Common myeloid progenitor, CD34-positive (primary cell): ENCODE results near the gene FUBP1.

Experiments
- CTCF ChIA-PET: fragments of 350-600 bp; sonication (Branson Sonifier 250); formaldehyde crosslinking; loops from one replicate; lab custom pipeline; 2021; ENCODE audit warnings: antibody characterized with exemption; lab: Charles Lee
- POLR2A ChIA-PET: fragments of 350-600 bp; sonication (Branson Sonifier 250); formaldehyde crosslinking; loops from one replicate; lab custom pipeline; 2021; ENCODE audit warnings: antibody characterized with exemption; lab: Charles Lee
- DNase-seq, 3 donors: peaks; one replicate each; pipeline versions ENCODE4 v3.0.0 to v3.0.0-alpha.2; 2013
- H3K27ac ChIP-seq, 2 experiments: 1 replicate in 1 of 2; 2 replicates in 1 of 2; pipeline ENCODE4 v1.7.0; 2013; ENCODE audit warnings: inconsistent platforms in 2 of 2, low read length in 2 of 2, mild to moderate bottlenecking in 2 of 2, low read depth in 1 of 2, moderate library complexity in 1 of 2; ENCODE audit not compliant: severe bottlenecking in 2 of 2, insufficient read depth in 1 of 2, poor library complexity in 1 of 2
- H3K27me3 ChIP-seq, 5 experiments: replicated peaks in 2 of 5; 1 replicate in 3 of 5; 2 replicates in 2 of 5; pipeline versions ENCODE4 v1.6.1 to v1.7.0; 2013; ENCODE audit warnings: low read length in 4 of 5, mild to moderate bottlenecking in 2 of 5, moderate library complexity in 2 of 5, inconsistent platforms in 1 of 5; ENCODE audit not compliant: insufficient read depth in 5 of 5, control insufficient read depth in 4 of 5
- H3K36me3 ChIP-seq, 4 experiments: 1 replicate in 2 of 4; 2 replicates in 2 of 4; pipeline versions ENCODE4 v1.6.1 to v1.7.0; 2013; ENCODE audit warnings: low read length in 3 of 4, control low read depth in 1 of 4, mild to moderate bottlenecking in 1 of 4; ENCODE audit not compliant: control insufficient read depth in 4 of 4, insufficient read depth in 4 of 4
- H3K4me1 ChIP-seq, 4 experiments: 1 replicate in 3 of 4; 2 replicates in 1 of 4; pipeline versions ENCODE4 v1.6.1 to v1.7.1; 2013; ENCODE audit warnings: low read length in 3 of 4, mild to moderate bottlenecking in 3 of 4, control low read depth in 1 of 4, inconsistent platforms in 1 of 4, moderate library complexity in 1 of 4; ENCODE audit not compliant: control insufficient read depth in 4 of 4, insufficient read depth in 4 of 4; ENCODE audit errors: control extremely low read depth in 1 of 4
- H3K4me3 ChIP-seq, 7 experiments: 1 replicate in 4 of 7; 2 replicates in 3 of 7; pipeline versions ENCODE4 v1.5.1 to v1.7.0; 2013; ENCODE audit warnings: mild to moderate bottlenecking in 7 of 7, low read length in 6 of 7, moderate library complexity in 6 of 7, inconsistent platforms in 2 of 7, low read depth in 2 of 7, control low read depth in 1 of 7; ENCODE audit not compliant: insufficient read depth in 4 of 7, control insufficient read depth in 1 of 7; ENCODE audit errors: extremely low read depth in 1 of 7
- H3K9me3 ChIP-seq, 5 experiments: 1 replicate in 4 of 5; 2 replicates in 1 of 5; pipeline versions ENCODE4 v1.6.1 to v1.7.1; 2013; ENCODE audit warnings: low read length in 4 of 5, mild to moderate bottlenecking in 2 of 5, inconsistent platforms in 1 of 5, low read depth in 1 of 5, moderate library complexity in 1 of 5; ENCODE audit not compliant: control insufficient read depth in 4 of 5, insufficient read depth in 2 of 5; ENCODE audit errors: control extremely low read depth in 1 of 5
- WGBS: methylation state at CpG from one replicate; pipeline ENCODE4 v1.1.5; 2013; ENCODE audit not compliant: insufficient coverage; 5-methylcytosine and 5-hydroxymethylcytosine counted together

FUBP1 gene

DNA sequence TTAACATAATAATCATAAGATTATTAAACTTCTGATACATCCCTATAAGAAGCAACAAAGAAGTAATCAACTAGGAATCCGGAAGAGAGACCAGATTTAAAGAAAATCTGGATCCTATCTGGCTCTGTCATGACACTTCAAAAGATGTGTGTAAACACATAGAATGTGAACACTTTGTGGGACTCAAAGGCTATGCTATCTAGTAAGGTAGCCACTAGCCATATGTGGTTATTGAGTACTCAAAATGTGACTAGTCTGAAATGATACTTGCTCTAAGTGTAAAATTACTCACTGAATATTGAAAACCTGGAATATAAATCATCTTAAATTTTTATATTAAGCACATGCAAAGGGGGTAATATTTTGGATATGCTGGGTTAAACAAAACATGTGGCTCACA is 8.7 kb downstream of the FUBP1 start:
- H3K27ac ChIP-seq, result no peak overlapping the region
- no CpG with 5 or more reads among the region's 1 CpG for WGBS
- ChIA-PET CTCF (interaction anchor here (1.2 kb wide), 1 partner anchor 13 kb away, joined by 4 read pairs; no protein-coding TSS in a partner anchor), POLR2A (interaction anchor here (0.6 kb wide), 2 partner anchors 38 to 214 kb away, joined by 4 read pairs; no protein-coding TSS in a partner anchor)
- no peaks in the 10 kb centered on the region for H3K27me3 ChIP-seq
- peaks cover 0 to 4% (median 2%) of the 10 kb centered on the region in 4 experiments for H3K4me1 ChIP-seq
- H3K4me3 ChIP-seq, result no peak overlapping the region
- H3K9me3 ChIP-seq, result no peaks in the 10 kb centered on the region
- peaks cover 22 to 62% (median 45%) of the 10 kb centered on the region in 4 experiments for H3K36me3 ChIP-seq
- DNase-seq, result no peak

DNA sequence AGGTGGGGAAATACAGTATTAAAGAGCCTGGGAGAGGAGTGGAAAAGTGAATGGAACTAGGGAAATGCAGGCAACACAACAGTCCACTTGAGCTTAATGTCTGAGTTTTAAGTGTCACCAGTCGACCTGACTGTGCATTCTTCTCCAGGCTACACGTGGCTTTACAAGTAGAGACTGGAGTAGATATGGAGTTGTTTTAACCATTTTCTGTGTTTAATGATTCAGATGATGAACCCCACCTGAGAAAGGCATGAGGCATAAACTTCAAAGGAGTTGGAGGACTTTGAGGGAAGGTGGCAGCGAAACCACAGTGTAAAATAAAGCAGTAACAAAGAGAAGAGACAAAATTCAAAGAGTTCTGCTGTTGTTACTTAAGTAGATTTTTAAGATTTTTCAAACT is 12.6 kb downstream of the FUBP1 start:
- DNase-seq, result no peak
- ChIA-PET POLR2A (no interaction called here), CTCF (interaction anchor here (1.0 to 2.2 kb wide), 5 partner anchors 9 to 148 kb away, joined by 4 to 13 read pairs (median 5); no protein-coding TSS in a partner anchor)
- Histone ChIP-seq H3K4me3 (no peak overlapping the region), H3K4me1 (no peaks in the 10 kb centered on the region), H3K27ac (no peak overlapping the region), H3K27me3 (no peaks in the 10 kb centered on the region), H3K36me3 (peaks cover 47 to 89% (median 69%) of the 10 kb centered on the region in 4 experiments), H3K9me3 (no peaks in the 10 kb centered on the region)
- WGBS, result 84% methylated on average over 3 of the region's 3 CpGs

DNA sequence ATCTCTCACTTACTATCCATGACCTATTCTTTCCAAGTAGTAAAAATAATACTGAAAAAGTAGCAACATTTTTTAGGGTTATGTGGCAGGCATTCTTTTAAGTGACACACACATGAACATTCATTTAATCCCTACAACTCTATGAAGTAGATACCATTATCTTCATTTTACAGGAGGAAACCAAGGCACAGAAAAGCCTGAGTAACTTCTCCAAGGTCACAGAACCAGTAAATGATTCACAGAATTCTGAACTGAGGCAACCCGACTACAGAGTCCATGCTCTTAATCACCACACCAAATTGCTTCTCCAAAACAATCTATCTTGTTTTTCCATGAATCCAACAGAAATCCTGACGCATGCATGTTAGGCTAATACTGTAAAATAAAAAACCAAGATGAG is 17.5 kb downstream of the FUBP1 start:
- H3K27ac ChIP-seq, result no peak overlapping the region
- 100% methylated on average over 2 of the region's 2 CpGs for whole genome bisulfite sequencing
- ChIA-PET CTCF (no interaction called here), POLR2A (no interaction called here)
- no peaks in the 10 kb centered on the region for H3K9me3 ChIP-seq
- H3K27me3 ChIP-seq, result no peaks in the 10 kb centered on the region
- H3K36me3 ChIP-seq, result peaks cover 49 to 98% (median 81%) of the 10 kb centered on the region in 4 experiments
- no peaks in the 10 kb centered on the region for H3K4me1 ChIP-seq
- no peak for DNase-seq
- H3K4me3 ChIP-seq, result no peak overlapping the region

DNA sequence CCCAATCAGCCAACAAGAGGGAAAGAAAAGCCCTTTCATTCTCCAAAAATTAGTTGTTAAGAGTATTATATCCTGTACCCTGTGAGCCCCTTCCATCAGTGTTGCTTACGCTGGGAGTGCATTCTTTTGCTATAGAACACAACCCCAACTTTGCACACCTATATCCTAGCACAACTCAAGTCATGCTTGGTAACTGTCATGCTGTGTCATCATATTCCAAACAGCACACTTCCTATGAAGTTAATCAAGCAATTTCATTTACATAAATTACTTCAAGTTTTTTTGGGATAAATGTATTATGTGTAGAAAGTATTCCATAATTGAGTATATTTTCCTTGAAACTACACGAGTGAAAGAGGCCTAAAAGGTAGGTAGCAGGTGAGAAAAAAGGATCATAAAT is 20.0 kb downstream of the FUBP1 start:
- Histone ChIP-seq H3K4me3 (no peak overlapping the region), H3K9me3 (no peaks in the 10 kb centered on the region), H3K4me1 (no peaks in the 10 kb centered on the region), H3K27ac (no peak overlapping the region), H3K27me3 (no peaks in the 10 kb centered on the region), H3K36me3 (peaks cover 49 to 100% (median 79%) of the 10 kb centered on the region in 4 experiments)
- ChIA-PET POLR2A (no interaction called here), CTCF (no interaction called here)
- WGBS, result 100% methylated on average over 1 of the region's 2 CpGs
- DNase-seq, result no peak

DNA sequence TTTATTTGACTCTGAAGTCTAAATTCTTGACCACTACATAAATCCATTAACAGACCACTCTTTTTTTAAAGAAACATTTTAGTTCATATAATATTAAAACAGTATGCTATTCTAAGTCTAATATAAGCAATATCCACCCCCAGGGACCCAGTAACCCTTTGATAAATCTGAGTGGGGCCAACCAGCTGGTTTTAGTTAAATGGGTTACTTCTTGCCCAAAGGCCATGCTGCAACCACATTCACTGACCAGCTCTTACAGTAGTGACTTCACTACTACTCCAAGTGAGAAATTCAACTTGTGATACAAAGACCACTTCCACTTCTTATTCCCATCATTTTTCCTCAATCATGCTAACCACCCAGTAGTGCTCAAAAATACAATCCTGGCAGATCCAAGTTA is 20.5 kb downstream of the FUBP1 start:
- H3K27me3 ChIP-seq, result no peaks in the 10 kb centered on the region
- no peak overlapping the region for H3K27ac ChIP-seq
- ChIA-PET POLR2A (no interaction called here), CTCF (no interaction called here)
- no peak overlapping the region for H3K4me3 ChIP-seq
- no peak for DNase-seq
- H3K36me3 ChIP-seq, result peaks cover 49 to 98% (median 78%) of the 10 kb centered on the region in 4 experiments
- H3K4me1 ChIP-seq, result no peaks in the 10 kb centered on the region
- H3K9me3 ChIP-seq, result no peaks in the 10 kb centered on the region

DNA sequence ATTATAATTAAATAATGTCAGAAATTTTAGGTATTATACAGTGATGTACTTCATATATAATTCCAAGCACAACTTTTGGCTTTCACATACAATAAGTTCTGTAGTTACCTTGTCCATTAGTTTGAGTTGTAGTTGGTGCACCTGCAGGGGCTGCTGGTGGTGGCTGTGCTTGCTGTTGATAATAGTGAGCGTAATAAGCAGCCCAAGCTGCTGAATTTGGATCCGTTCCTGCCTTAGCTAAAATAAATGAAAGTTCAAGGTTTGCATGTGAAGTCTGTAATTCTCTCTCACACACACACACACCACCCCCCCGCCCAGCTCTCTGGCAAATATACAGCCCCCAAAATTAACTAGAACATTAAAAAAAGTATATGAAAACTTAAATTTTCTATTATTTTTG is 22.4 kb downstream of the FUBP1 start:
- peaks cover 39 to 94% (median 71%) of the 10 kb centered on the region in 4 experiments for H3K36me3 ChIP-seq
- CTCF ChIA-PET, result interaction anchor here (0.7 to 2.0 kb wide), 6 partner anchors 10 to 158 kb away, joined by 3 to 6 read pairs (median 5); no protein-coding TSS in a partner anchor
- WGBS, result no CpG with 5 or more reads among the region's 3 CpGs

DNA sequence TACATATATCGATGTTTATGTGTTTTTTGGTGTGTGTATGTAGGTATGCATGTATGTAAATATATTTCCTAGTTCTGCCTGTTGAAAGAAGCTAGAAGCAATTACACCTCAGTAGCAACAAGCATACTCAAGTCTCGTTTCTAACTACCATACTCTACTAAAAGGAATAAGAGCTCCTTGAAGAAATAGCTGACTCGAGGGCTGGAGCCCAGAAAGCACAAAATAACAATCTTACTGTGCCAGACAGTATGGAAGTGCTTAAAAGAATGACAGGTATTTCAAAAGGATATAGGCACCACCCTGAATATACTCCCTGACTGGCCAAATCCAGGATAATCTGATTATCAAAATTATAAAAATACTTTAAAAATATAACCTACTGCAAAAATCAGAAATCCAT is 23.2 kb downstream of the FUBP1 start:
- Histone ChIP-seq H3K27ac (no peak overlapping the region), H3K27me3 (no peaks in the 10 kb centered on the region), H3K4me1 (peaks cover 0 to 12% (median 6%) of the 10 kb centered on the region in 4 experiments), H3K4me3 (no peak overlapping the region), H3K9me3 (no peaks in the 10 kb centered on the region), H3K36me3 (peaks cover 37 to 89% (median 69%) of the 10 kb centered on the region in 4 experiments)
- ChIA-PET CTCF (interaction anchor here (1.1 to 2.0 kb wide), 3 partner anchors 9 to 159 kb away, joined by 3 to 6 read pairs (median 5); no protein-coding TSS in a partner anchor), POLR2A (no interaction called here)
- no CpG with 5 or more reads among the region's 3 CpGs for WGBS
- DNase-seq, result no peak

More for the DNA sequence above, 22.4 kb downstream of the FUBP1 start:
- POLR2A ChIA-PET, result interaction anchor here (0.9 to 1.2 kb wide), 3 partner anchors 19 to 48 kb away, joined by 3 to 4 read pairs (median 3); partner anchors contain the start of gene DNAJB4
- no peak for DNase-seq
- Histone ChIP-seq H3K27ac (no peak overlapping the region), H3K9me3 (no peaks in the 10 kb centered on the region), H3K4me3 (no peak overlapping the region), H3K27me3 (no peaks in the 10 kb centered on the region), H3K4me1 (peaks cover 0 to 6% (median 2%) of the 10 kb centered on the region in 4 experiments)
